ENCODE results near the gene PXDN.

DNA sequence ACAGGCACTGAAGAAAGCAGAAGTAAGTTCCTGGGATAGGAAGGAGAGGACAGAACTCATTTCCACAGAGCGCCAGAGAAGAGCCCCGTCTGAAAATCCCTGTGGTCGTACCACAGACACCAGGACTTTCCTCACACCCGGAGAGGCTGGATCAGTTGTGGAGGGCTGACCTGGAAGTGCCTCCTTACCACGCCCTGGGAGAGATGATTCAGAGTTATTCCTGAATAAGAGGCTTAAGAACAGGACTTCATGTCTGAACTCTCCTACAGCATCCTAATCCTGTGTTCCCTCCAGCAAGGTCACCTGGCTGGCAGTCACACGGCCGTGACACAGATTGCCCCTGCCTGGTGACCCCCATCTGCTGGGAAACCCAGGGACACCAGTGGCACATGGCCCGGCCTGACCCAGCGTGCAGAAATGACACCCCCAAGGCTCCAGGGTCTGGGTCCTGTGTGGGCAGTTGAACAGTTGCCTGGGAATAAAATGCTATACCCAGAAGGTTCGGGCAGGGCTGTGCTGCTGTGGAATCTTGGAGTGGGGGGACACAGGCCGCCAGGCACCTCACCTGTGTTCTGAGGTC is 105.9 kb downstream of the PXDN start:
- TF ChIP-seq, protein P1, sequence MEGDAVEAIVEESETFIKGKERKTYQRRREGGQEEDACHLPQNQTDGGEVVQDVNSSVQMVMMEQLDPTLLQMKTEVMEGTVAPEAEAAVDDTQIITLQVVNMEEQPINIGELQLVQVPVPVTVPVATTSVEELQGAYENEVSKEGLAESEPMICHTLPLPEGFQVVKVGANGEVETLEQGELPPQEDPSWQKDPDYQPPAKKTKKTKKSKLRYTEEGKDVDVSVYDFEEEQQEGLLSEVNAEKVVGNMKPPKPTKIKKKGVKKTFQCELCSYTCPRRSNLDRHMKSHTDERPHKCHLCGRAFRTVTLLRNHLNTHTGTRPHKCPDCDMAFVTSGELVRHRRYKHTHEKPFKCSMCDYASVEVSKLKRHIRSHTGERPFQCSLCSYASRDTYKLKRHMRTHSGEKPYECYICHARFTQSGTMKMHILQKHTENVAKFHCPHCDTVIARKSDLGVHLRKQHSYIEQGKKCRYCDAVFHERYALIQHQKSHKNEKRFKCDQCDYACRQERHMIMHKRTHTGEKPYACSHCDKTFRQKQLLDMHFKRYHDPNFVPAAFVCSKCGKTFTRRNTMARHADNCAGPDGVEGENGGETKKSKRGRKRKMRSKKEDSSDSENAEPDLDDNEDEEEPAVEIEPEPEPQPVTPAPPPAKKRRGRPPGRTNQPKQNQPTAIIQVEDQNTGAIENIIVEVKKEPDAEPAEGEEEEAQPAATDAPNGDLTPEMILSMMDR (IDR thresholded peaks at IDR 0.05; ENCODE audit: low read depth, low read length), result no peak
- TF ChIP-seq POLR2A (IDR thresholded peaks at IDR 0.05; ENCODE audit: extremely low read depth, insufficient read length), result no peak
